OCI-LY7 (cell line): ENCODE measurements around the gene SEC61A2. TPM values are rescaled to one million over a fixed set of nuclear protein-coding genes. Genes with fewer than 3 reads are reported as not detected.
"Not testable (repeated sequence)": the region's sequence is repeated elsewhere in the genome, so short reads cannot be mapped to it uniquely, and the experiment has no call there.

Source experiments
- BruUV-seq: library from RNA; stranded (reverse); fragments of 400-500 nt; replicated peaks from 2 replicates; lab custom pipeline; 2021; lab: Mats Ljungman, UMichigan
- CTCF ChIA-PET: fragments of 300-600 bp; sonication (Branson Sonifier 250); formaldehyde crosslinking; loops from one replicate; lab custom pipeline; 2022; ENCODE audit warnings: antibody characterized with exemption; ENCODE audit not compliant: unreplicated experiment; lab: Charles Lee
- POLR2A ChIA-PET: fragments of 300-600 bp; sonication (Branson Sonifier 250); formaldehyde crosslinking; loops from one replicate; lab custom pipeline; 2022; ENCODE audit warnings: antibody characterized with exemption; lab: Charles Lee
- DNase-seq: peaks from one replicate; pipeline ENCODE4 v3.0.0-alpha.2; 2015; ENCODE audit warnings: low spot score
- H2AFZ ChIP-seq: fragments of 200-600 bp; sonication (generic), shearing (Covaris generic); 2 replicates; pipeline ENCODE4 v1.6.1; 2014; ENCODE audit warnings: mild to moderate bottlenecking, antibody characterized with exemption, low read length, moderate library complexity
- H3K27ac ChIP-seq: fragments of 200-600 bp; sonication (generic); 2 replicates; pipeline ENCODE4 v1.5.1; 2014; ENCODE audit warnings: mixed run types, low read depth, mild to moderate bottlenecking, moderate library complexity, low read length, inconsistent platforms; ENCODE audit not compliant: poor library complexity, severe bottlenecking
- H3K36me3 ChIP-seq: fragments of 200-600 bp; sonication (generic); 2 replicates; pipeline ENCODE4 v1.6.1; 2014; ENCODE audit warnings: mild to moderate bottlenecking, antibody characterized with exemption, low read length, moderate library complexity, mixed read lengths; ENCODE audit not compliant: insufficient read depth
- H3K4me1 ChIP-seq: fragments of 200-600 bp; sonication (generic); 2 replicates; pipeline ENCODE4 v1.5.1; 2014; ENCODE audit warnings: mild to moderate bottlenecking, low read length; ENCODE audit not compliant: insufficient read depth, poor library complexity, severe bottlenecking
- H3K4me2 ChIP-seq: fragments of 200-600 bp; sonication (generic); 2 replicates; pipeline ENCODE4 v1.6.1; 2014; ENCODE audit warnings: mild to moderate bottlenecking, low read length
- H3K4me3 ChIP-seq: fragments of 200-600 bp; sonication (generic); 2 replicates; pipeline ENCODE4 v1.5.1; 2014; ENCODE audit warnings: mild to moderate bottlenecking, low read depth, low read length; ENCODE audit not compliant: poor library complexity, severe bottlenecking
- H3K79me2 ChIP-seq: fragments of 200-600 bp; sonication (generic); 2 replicates; pipeline ENCODE4 v1.6.1; 2016; ENCODE audit warnings: low read depth, mild to moderate bottlenecking, low read length, moderate library complexity, mixed read lengths; ENCODE audit not compliant: insufficient read depth
- H3K9me2 ChIP-seq: fragments of 200-600 bp; sonication (generic); 2 replicates; pipeline ENCODE4 v1.6.1; 2016; ENCODE audit warnings: mild to moderate bottlenecking, low read length, mixed read lengths; ENCODE audit not compliant: insufficient read depth
- H3K9me3 ChIP-seq: fragments of 200-600 bp; sonication (generic); 2 replicates; pipeline ENCODE4 v1.6.1; 2014; ENCODE audit warnings: mild to moderate bottlenecking, mixed run types, low read length, mixed read lengths
- H4K20me1 ChIP-seq: fragments of 200-600 bp; sonication (generic); 2 replicates; pipeline ENCODE4 v1.6.1; 2014; ENCODE audit warnings: mild to moderate bottlenecking, antibody characterized with exemption, low read length, moderate library complexity, mixed read lengths; ENCODE audit not compliant: insufficient read depth
- CTCF ChIP-seq: fragments of 200-600 bp; sonication (generic); conservative IDR thresholded peaks from 2 replicates; pipeline ENCODE4 v1.5.1; 2014; ENCODE audit warnings: mild to moderate bottlenecking, antibody characterized with exemption, low read length, moderate library complexity, mixed read lengths
- EZH2phosphoT487 ChIP-seq: fragments of 200-600 bp; sonication (generic); IDR thresholded peaks from 2 replicates; pipeline ENCODE4 v1.6.1; 2018; ENCODE audit warnings: low read depth, borderline replicate concordance, mild to moderate bottlenecking, mixed run types, antibody characterized with exemption, low read length, moderate library complexity, mixed read lengths
- intact Hi-C: fragments of 100-400 bp; cut with micrococcal nuclease; formaldehyde crosslinking; loops from one replicate; pipeline ENCODE4 v1.10.0; 2022; ENCODE audit not compliant: unreplicated experiment
- total RNA-seq, 2 experiments: library from RNA; depleted of rRNA in 1 of 2; stranded (reverse); fragments of >200 nt in 1 of 2; shearing (Covaris generic) in 1 of 2; gene quantifications; 2 replicates each; pipeline ENCODE4 v1.2.3, GENCODE V29; 2014 to 2022

SEC61A2 gene
- total RNA-seq, 2 experiments from 2014 or later, result 5.5 to 15.1 TPM

- ChIA-PET POLR2A (no interaction called here), CTCF (no interaction called here)
- Histone ChIP-seq H3K4me3 (no peak overlapping the region), H3K79me2 (no peaks in the 10 kb centered on the region), H3K9me2 (no peaks in the 10 kb centered on the region), H3K4me2 (no peak overlapping the region), H3K4me1 (no peaks in the 10 kb centered on the region), H2AFZ (no peak overlapping the region), H3K36me3 (peaks cover 83% of the 10 kb centered on the region), H4K20me1 (no peaks in the 10 kb centered on the region), H3K9me3 (no peaks in the 10 kb centered on the region), H3K27ac (no peak overlapping the region)
- no peak for DNase-seq
- BruUV-seq, result no TSS peak
- TF ChIP-seq EZH2phosphoT487 (no peak), CTCF (no peak)
- intact Hi-C loops, result no loop called here
Measured at GRCh38 chr10:12165036-12165435, 35.6 kb downstream of the SEC61A2 start.

- Histone ChIP-seq H3K79me2 (no peaks in the 10 kb centered on the region), H3K9me3 (no peaks in the 10 kb centered on the region), H3K27ac (no peak overlapping the region), H2AFZ (no peak overlapping the region), H3K4me1 (no peaks in the 10 kb centered on the region), H3K4me2 (no peak overlapping the region), H3K9me2 (no peaks in the 10 kb centered on the region), H4K20me1 (no peaks in the 10 kb centered on the region), H3K4me3 (no peak overlapping the region), H3K36me3 (peaks cover 87% of the 10 kb centered on the region)
- intact Hi-C loops, result no loop called here
- BruUV-seq, result no TSS peak
- POLR2A ChIA-PET, result interaction anchor here (0.8 kb wide), 1 partner anchor 31 kb away, joined by 3 read pairs; no protein-coding TSS in a partner anchor
- CTCF ChIA-PET, result no interaction called here
- no peak for DNase-seq
- TF ChIP-seq EZH2phosphoT487 (no peak), CTCF (no peak)
Measured at GRCh38 chr10:12165999-12166775, 36.7 kb downstream of the SEC61A2 start.

GRCh38 chr10:12171512-12171911 is 42.0 kb downstream of the SEC61A2 start:
- H3K9me3 ChIP-seq, H4K20me1 ChIP-seq, DNase-seq, H3K79me2 ChIP-seq, H3K9me2 ChIP-seq, H3K27ac ChIP-seq, H3K4me3 ChIP-seq, intact Hi-C loops, CTCF ChIA-PET, H3K4me1 ChIP-seq, H2AFZ ChIP-seq, H3K4me2 ChIP-seq, BruUV-seq: not testable (repeated sequence)
- POLR2A ChIA-PET, result interaction anchor here (1.0 to 1.1 kb wide), 2 partner anchors 13 to 21 kb away, joined by 3 to 4 read pairs; no protein-coding TSS in a partner anchor
- peaks cover 85% of the 10 kb centered on the region for H3K36me3 ChIP-seq
